ENCODE data around the gene DTNB. TPM values are rescaled to one million over a fixed set of nuclear protein-coding genes. Genes with fewer than 3 reads are reported as not detected.

The DTNB gene
- total RNA-seq, 1 experiment from 2014 or later: 51.9 TPM

DNA sequence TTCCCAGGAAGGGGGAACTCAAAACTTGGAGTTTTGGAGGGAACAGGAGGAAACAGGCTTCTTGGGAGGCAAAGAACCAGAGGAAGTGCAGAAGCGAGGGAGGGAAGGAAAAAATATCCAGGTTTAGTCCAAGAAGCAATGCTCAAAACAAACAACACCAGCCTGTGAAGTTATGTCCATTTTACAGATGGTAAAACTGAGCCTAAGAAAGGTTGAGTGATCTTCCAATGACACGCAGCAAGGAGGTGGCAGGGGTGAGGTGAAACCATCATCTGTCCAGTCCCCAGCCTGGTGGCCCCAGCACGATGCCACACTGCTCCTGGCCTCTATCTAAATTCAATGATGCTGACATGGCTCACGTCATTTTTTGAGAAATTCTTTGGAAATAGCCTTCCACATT is 342.4 kb downstream of the DTNB start:
- Histone ChIP-seq H2AFZ (no peak overlapping the region), H3K36me3 (ENCODE audit: low read depth) (no peaks in the 10 kb centered on the region), H3F3A (ENCODE audit: insufficient read depth, low read depth) (no peaks in the 10 kb centered on the region), H3K4me3 (no peak overlapping the region), H3K27ac (no peak overlapping the region), H3K9me3 (ENCODE audit: insufficient read depth, low read depth) (peaks cover 7% of the 10 kb centered on the region; the same call in 1 of the 2 replicates), H3K9me2 (ENCODE audit: insufficient read depth) (no peaks in the 10 kb centered on the region), H4K20me1 (ENCODE audit: insufficient read depth) (peaks cover 9% of the 10 kb centered on the region), H3K4me2 (no peak overlapping the region), H3K4me1 (replicated peaks; ENCODE audit: insufficient read depth) (no peaks in the 10 kb centered on the region), H3K79me2 (ENCODE audit: low read depth) (no peaks in the 10 kb centered on the region), H3K27me3 (ENCODE audit: insufficient read depth, low read depth) (no peaks in the 10 kb centered on the region)
- no TSS peak for BruUV-seq (replicated peaks)
- intact Hi-C loops (cut with micrococcal nuclease; ENCODE audit: unreplicated experiment): no loop called here
- no peak for DNase-seq
- TF ChIP-seq EZH2 (IDR thresholded peaks at IDR 0.05; ENCODE audit: low read depth): no peak
- no peak for TF ChIP-seq CTCF (conservative IDR thresholded peaks at IDR 0.05)
- ChIA-PET POLR2A (ENCODE audit: unreplicated experiment) (no interaction called here), CTCF (no interaction called here)

DNA sequence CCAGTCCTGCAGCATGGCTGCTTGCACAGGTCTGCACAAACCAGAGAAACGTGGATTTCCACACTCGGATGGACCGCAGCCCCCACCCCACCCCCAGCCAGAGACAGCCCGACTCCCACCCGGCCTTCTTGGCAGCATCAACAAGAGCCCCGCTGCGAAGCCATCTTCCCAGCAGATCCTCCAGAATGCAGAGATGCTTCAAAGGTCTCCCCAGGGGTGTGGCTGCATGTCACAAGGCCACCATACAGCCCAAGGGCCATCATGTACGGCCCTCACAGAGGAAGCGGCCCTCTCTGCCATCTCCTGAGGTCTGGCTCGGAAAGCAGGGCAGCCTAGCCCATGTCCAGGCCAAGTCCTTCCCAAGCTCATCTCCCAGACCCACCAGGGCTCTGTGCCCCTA is 343.1 kb downstream of the DTNB start:
- no peak overlapping the region for H2AFZ ChIP-seq

DNA sequence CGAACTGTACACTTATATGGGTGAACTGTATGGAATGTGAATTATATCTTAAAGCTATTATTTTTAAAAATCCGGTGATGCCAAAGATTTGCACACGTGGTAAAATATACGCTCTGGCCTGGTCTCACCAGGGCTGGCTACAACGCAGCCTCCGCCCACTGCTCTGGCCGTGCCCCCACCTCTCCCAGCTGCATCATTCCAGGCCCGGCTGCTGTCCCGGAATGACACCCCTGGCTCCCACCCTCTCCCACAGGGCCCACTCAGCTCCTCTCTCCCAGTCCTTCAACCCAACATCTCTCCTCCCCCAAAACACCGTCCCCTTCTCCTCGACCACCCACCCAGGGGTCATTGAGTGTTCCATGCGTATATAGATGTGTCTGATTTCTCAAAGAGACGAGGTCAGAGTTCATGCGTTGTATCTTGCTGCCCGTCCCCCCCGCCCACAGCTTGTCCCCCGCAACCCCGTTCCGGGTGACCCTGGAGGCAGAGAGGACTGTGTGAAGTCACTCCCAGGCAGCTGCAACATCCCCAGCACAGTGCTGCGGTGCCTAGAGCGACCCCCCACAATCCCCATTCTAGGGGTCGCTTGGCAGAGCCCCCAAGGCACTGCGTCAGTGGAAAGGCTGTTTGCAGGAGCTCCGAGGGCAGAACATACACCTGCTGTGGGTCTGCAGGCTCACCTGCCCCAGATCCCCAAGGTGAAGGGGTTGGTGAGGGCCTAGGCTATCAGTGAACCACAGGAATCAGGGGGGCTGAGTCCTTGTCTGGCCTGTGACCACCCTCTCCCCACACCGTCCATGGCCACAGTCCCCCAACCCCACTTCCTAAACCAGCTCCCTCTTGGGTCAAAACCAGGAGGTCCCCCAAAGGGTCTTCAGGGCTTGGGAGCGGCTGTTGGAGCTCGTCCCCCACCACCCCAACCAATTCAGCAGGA is 345.0 kb downstream of the DTNB start:
- CTCF ChIA-PET: no interaction called here
- peaks cover 9% of the 10 kb centered on the region; the same call in 1 of the 2 replicates for H4K20me1 ChIP-seq (ENCODE audit: insufficient read depth)
- no TSS peak for BruUV-seq (replicated peaks)

More for the DNA sequence above, 343.1 kb downstream of the DTNB start:
- Histone ChIP-seq H3F3A (ENCODE audit: insufficient read depth, low read depth) (no peaks in the 10 kb centered on the region), H3K9me3 (ENCODE audit: insufficient read depth, low read depth) (peaks cover 7% of the 10 kb centered on the region; the same call in 1 of the 2 replicates), H3K4me2 (no peak overlapping the region), H3K27me3 (ENCODE audit: insufficient read depth, low read depth) (no peaks in the 10 kb centered on the region), H3K36me3 (ENCODE audit: low read depth) (no peaks in the 10 kb centered on the region), H3K27ac (no peak overlapping the region), H3K4me3 (no peak overlapping the region), H3K79me2 (ENCODE audit: low read depth) (no peaks in the 10 kb centered on the region), H4K20me1 (ENCODE audit: insufficient read depth) (peaks cover 9% of the 10 kb centered on the region; the same call in 1 of the 2 replicates), H3K4me1 (replicated peaks; ENCODE audit: insufficient read depth) (no peaks in the 10 kb centered on the region), H3K9me2 (ENCODE audit: insufficient read depth) (no peaks in the 10 kb centered on the region)
- ChIA-PET POLR2A (ENCODE audit: unreplicated experiment) (no interaction called here), CTCF (no interaction called here)
- intact Hi-C loops (cut with micrococcal nuclease; ENCODE audit: unreplicated experiment): no loop called here
- DNase-seq: no peak
- TF ChIP-seq EZH2 (IDR thresholded peaks at IDR 0.05; ENCODE audit: low read depth): no peak
- no peak for TF ChIP-seq CTCF (conservative IDR thresholded peaks at IDR 0.05)
- BruUV-seq (replicated peaks): no TSS peak

More for the DNA sequence above, 345.0 kb downstream of the DTNB start:
- POLR2A ChIA-PET (ENCODE audit: unreplicated experiment): interaction anchor here (0.5 kb wide), 1 partner anchor 102 kb away, joined by 3 read pairs; no protein-coding TSS in a partner anchor
- intact Hi-C loops (cut with micrococcal nuclease; ENCODE audit: unreplicated experiment): no loop called here
- no peak overlapping the region for H2AFZ ChIP-seq
- H3K4me1 ChIP-seq (replicated peaks; ENCODE audit: insufficient read depth): no peaks in the 10 kb centered on the region
- no peak overlapping the region for H3K4me2 ChIP-seq
- no peaks in the 10 kb centered on the region for H3K36me3 ChIP-seq (ENCODE audit: low read depth)
- no peak overlapping the region for H3K4me3 ChIP-seq
- no peaks in the 10 kb centered on the region for H3K9me2 ChIP-seq (ENCODE audit: insufficient read depth)
- H3K27ac ChIP-seq: no peak overlapping the region
- no peak for TF ChIP-seq EZH2 (IDR thresholded peaks at IDR 0.05; ENCODE audit: low read depth)
- TF ChIP-seq CTCF (conservative IDR thresholded peaks at IDR 0.05): no peak
- H3F3A ChIP-seq (ENCODE audit: insufficient read depth, low read depth): no peaks in the 10 kb centered on the region
- H3K9me3 ChIP-seq (ENCODE audit: insufficient read depth, low read depth): peaks cover 7% of the 10 kb centered on the region; the same call in 1 of the 2 replicates
- H3K27me3 ChIP-seq (ENCODE audit: insufficient read depth, low read depth): no peaks in the 10 kb centered on the region
- DNase-seq: no peak
- H3K79me2 ChIP-seq (ENCODE audit: low read depth): no peaks in the 10 kb centered on the region

Small RNA genes within 50 kb of the gene (microRNA-seq; reads per million reads assigned to microRNA genes)
- gene MIR1301 (ENCODE audit: borderline number of aligned reads, borderline replicate concordance): 110 reads per million, percentile 51 among the genes with 10 or more reads in this experiment

Other genes with a start within 250 kb of the DTNB start
- 19.2 and 34.5 TPM in 2 replicates for gene ASXL2, start 204.9 kb upstream of the DTNB start, total RNA-seq (2021)

Measured in PC-9 (cell line).